Trophoblast cell (in vitro differentiated cells and primary cell): ENCODE results near the gene NAGS. TPM values are rescaled to one million over a fixed set of nuclear protein-coding genes. Genes with fewer than 3 reads are reported as not detected.
"Not testable (repeated sequence)": the region's sequence is repeated elsewhere in the genome, so short reads cannot be mapped to it uniquely, and the experiment has no call there.

Source experiments
- DNase-seq, 2 donors: peaks; one replicate each; pipeline ENCODE4 v3.0.0-alpha.2; 2016
- H2AFZ ChIP-seq: 2 replicates; pipeline ENCODE4 v1.6.1; 2013; ENCODE audit warnings: low read length, moderate library complexity, mild to moderate bottlenecking; ENCODE audit not compliant: insufficient read depth, poor library complexity
- H2AK5ac ChIP-seq: 2 replicates; pipeline ENCODE4 v1.6.1; 2013; ENCODE audit warnings: mild to moderate bottlenecking, low read length
- H2BK120ac ChIP-seq: 2 replicates; pipeline ENCODE4 v1.6.1; 2013; ENCODE audit warnings: low read length, mild to moderate bottlenecking, moderate library complexity; ENCODE audit not compliant: insufficient read depth, poor library complexity
- H2BK12ac ChIP-seq: 2 replicates; pipeline ENCODE4 v1.6.1; 2013; ENCODE audit warnings: mild to moderate bottlenecking, low read length, moderate library complexity
- H2BK5ac ChIP-seq: 2 replicates; pipeline ENCODE4 v1.6.1; 2013; ENCODE audit warnings: low read length, low read depth, moderate library complexity, mild to moderate bottlenecking; ENCODE audit not compliant: poor library complexity
- H3K14ac ChIP-seq: 2 replicates; pipeline ENCODE4 v1.6.1; 2013; ENCODE audit warnings: mild to moderate bottlenecking, low read length
- H3K18ac ChIP-seq: 2 replicates; pipeline ENCODE4 v1.6.1; 2013; ENCODE audit warnings: mild to moderate bottlenecking, low read length
- H3K23ac ChIP-seq: 2 replicates; pipeline ENCODE4 v1.6.1; 2013; ENCODE audit warnings: low read length
- H3K27ac ChIP-seq: 2 replicates; pipeline ENCODE4 v1.5.1; 2013; ENCODE audit warnings: low read depth, mild to moderate bottlenecking, inconsistent platforms, low read length, moderate library complexity
- H3K27me3 ChIP-seq: 2 replicates; pipeline ENCODE4 v1.6.1; 2013; ENCODE audit warnings: inconsistent platforms, mild to moderate bottlenecking, low read length, moderate library complexity; ENCODE audit not compliant: insufficient read depth
- H3K36me3 ChIP-seq, 2 experiments: 1 replicate in 1 of 2; 2 replicates in 1 of 2; pipeline ENCODE4 v1.6.1; 2013; ENCODE audit warnings: low read length in 2 of 2, mild to moderate bottlenecking in 2 of 2, moderate library complexity in 1 of 2; ENCODE audit not compliant: insufficient read depth in 2 of 2, control insufficient read depth in 1 of 2
- H3K4ac ChIP-seq: 2 replicates; pipeline ENCODE4 v1.6.1; 2013; ENCODE audit warnings: low read depth, mild to moderate bottlenecking, low read length, moderate library complexity
- H3K4me1 ChIP-seq, 2 experiments: 1 replicate in 1 of 2; 2 replicates in 1 of 2; pipeline ENCODE4 v1.6.1; 2013; ENCODE audit warnings: low read length in 2 of 2, mild to moderate bottlenecking in 2 of 2, moderate library complexity in 1 of 2; ENCODE audit not compliant: insufficient read depth in 2 of 2, control insufficient read depth in 1 of 2
- H3K4me2 ChIP-seq: 2 replicates; pipeline ENCODE4 v1.6.1; 2013; ENCODE audit warnings: inconsistent platforms, mild to moderate bottlenecking, low read length, moderate library complexity
- H3K4me3 ChIP-seq: 2 replicates; pipeline ENCODE4 v1.5.1; 2013; ENCODE audit warnings: mild to moderate bottlenecking, low read depth, low read length, inconsistent platforms
- H3K79me1 ChIP-seq: one replicate; pipeline ENCODE4 v1.6.1; 2013; ENCODE audit warnings: low read length
- H3K79me2 ChIP-seq: 2 replicates; pipeline ENCODE4 v1.6.1; 2013; ENCODE audit warnings: low read length, mild to moderate bottlenecking; ENCODE audit not compliant: control insufficient read depth, insufficient read depth, poor library complexity
- H3K9ac ChIP-seq: 2 replicates; pipeline ENCODE4 v1.6.1; 2013; ENCODE audit warnings: mild to moderate bottlenecking, low read length
- H3K9me3 ChIP-seq: 2 replicates; pipeline ENCODE4 v1.6.1; 2013; ENCODE audit warnings: low read depth, mild to moderate bottlenecking, control low read depth, inconsistent platforms, low read length; ENCODE audit not compliant: insufficient read depth
- H4K12ac ChIP-seq: 2 replicates; pipeline ENCODE4 v1.6.1; 2013; ENCODE audit warnings: low read depth, mild to moderate bottlenecking, low read length, moderate library complexity
- H4K8ac ChIP-seq: 2 replicates; pipeline ENCODE4 v1.6.1; 2013; ENCODE audit warnings: low read depth, mild to moderate bottlenecking, low read length, moderate library complexity
- H4K91ac ChIP-seq: one replicate; pipeline ENCODE4 v1.6.1; 2013; ENCODE audit warnings: low read depth, mild to moderate bottlenecking, low read length, moderate library complexity
- WGBS: extraction: QIAGEN DNeasy Blood & Tissue Kit; methylation state at CpG from one replicate; pipeline ENCODE4 v1.1.7; 2013; ENCODE audit warnings: missing lambda C conversion rate; ENCODE audit not compliant: insufficient read length, insufficient coverage; ENCODE audit errors: extremely low coverage; 5-methylcytosine and 5-hydroxymethylcytosine counted together
- polyA plus RNA-seq: library from polyadenylated mRNA; stranded (reverse); fragments of 200-250 nt; gene quantifications from 2 replicates; pipeline ENCODE4 v1.2.3, GENCODE V29; 2013

The NAGS gene
- 1.1 and 1.3 TPM in 2 replicates for polyA plus RNA-seq

- peaks cover 7% of the 10 kb centered on the region for H3K9me3 ChIP-seq
- H3K23ac ChIP-seq = peak within 1 kb of the TSS; percentile 72
- no peak within 1 kb of the TSS for H4K12ac ChIP-seq
- no peak within 1 kb of the TSS for H3K14ac ChIP-seq
- no peak within 1 kb of the TSS for H3K4ac ChIP-seq
- peaks cover 0 to under 1% of the 10 kb centered on the region in 2 experiments for H3K36me3 ChIP-seq
- no peak within 1 kb of the TSS for H2BK12ac ChIP-seq
- H3K4me3 ChIP-seq = peak within 1 kb of the TSS; percentile 14
- peaks cover 6% of the 10 kb centered on the region for H3K79me1 ChIP-seq
- peaks cover 3% of the 10 kb centered on the region for H3K79me2 ChIP-seq
- H2BK5ac ChIP-seq = no peak within 1 kb of the TSS
- H2BK120ac ChIP-seq = no peak within 1 kb of the TSS
- H2AFZ ChIP-seq = no peak within 1 kb of the TSS
- H2AK5ac ChIP-seq = no peak within 1 kb of the TSS
- no peak within 1 kb of the TSS for H3K27ac ChIP-seq
- peaks cover 26% of the 10 kb centered on the region for H3K27me3 ChIP-seq
- peaks cover 24 to 25% of the 10 kb centered on the region in 2 experiments for H3K4me1 ChIP-seq
- peak within 1 kb of the TSS; percentile 62 for H3K4me2 ChIP-seq
- no peak within 1 kb of the TSS for H3K18ac ChIP-seq
- H4K8ac ChIP-seq = no peak within 1 kb of the TSS
- no CpG with 5 or more reads among the region's 25 CpGs for WGBS
- no peak for DNase-seq
- no peak within 1 kb of the TSS for H4K91ac ChIP-seq
- no peak within 1 kb of the TSS for H3K9ac ChIP-seq
These were observed at the start of gene NAGS for GRCh38 chr17:44004077-44004760. NAGS (plus strand) TSS chr17:44004622; CDS start chr17:44004664, 42 bp downstream.

- H2BK12ac ChIP-seq = no peak overlapping the region
- peaks cover 4% of the 10 kb centered on the region for H3K9me3 ChIP-seq
- H3K27me3 ChIP-seq = peaks cover 32% of the 10 kb centered on the region
- H3K4me3 ChIP-seq = no peak overlapping the region
- H3K79me2 ChIP-seq = no peaks in the 10 kb centered on the region
- no peak overlapping the region for H3K4ac ChIP-seq
- no peak overlapping the region for H2BK120ac ChIP-seq
- no peaks in the 10 kb centered on the region for H3K79me1 ChIP-seq
- no CpG with 5 or more reads among the region's 8 CpGs for WGBS
- H3K4me1 ChIP-seq = peaks cover 5 to 11% of the 10 kb centered on the region in 2 experiments
- H3K18ac ChIP-seq = no peak overlapping the region
- no peak overlapping the region for H3K9ac ChIP-seq
- no peak overlapping the region for H4K91ac ChIP-seq
- no peak overlapping the region for H2BK5ac ChIP-seq
- H2AK5ac ChIP-seq = no peak overlapping the region
- no peaks in the 10 kb centered on the region for H3K36me3 ChIP-seq
- DNase-seq = no peak
- no peak overlapping the region for H4K8ac ChIP-seq
- H3K23ac ChIP-seq = no peak overlapping the region
- no peak overlapping the region for H3K4me2 ChIP-seq
- no peak overlapping the region for H4K12ac ChIP-seq
- H3K27ac ChIP-seq = no peak overlapping the region
- no peak overlapping the region for H3K14ac ChIP-seq
- no peak overlapping the region for H2AFZ ChIP-seq
These were observed 48.2 kb upstream of the NAGS start for GRCh38 chr17:43956222-43956621.

- Histone ChIP-seq H3K4me3 (no peak overlapping the region), H2BK120ac (no peak overlapping the region), H3K36me3 (no peaks in the 10 kb centered on the region), H3K18ac (no peak overlapping the region), H3K9ac (no peak overlapping the region), H3K4me1 (no peaks in the 10 kb centered on the region), H3K23ac (no peak overlapping the region), H3K27ac (no peak overlapping the region), H3K79me1 (no peaks in the 10 kb centered on the region), H2BK5ac (no peak overlapping the region), H3K4ac (no peak overlapping the region), H3K27me3 (peaks cover 9% of the 10 kb centered on the region), H3K79me2 (no peaks in the 10 kb centered on the region), H3K14ac (no peak overlapping the region), H3K4me2 (no peak overlapping the region), H4K91ac (no peak overlapping the region), H2AFZ (no peak overlapping the region), H2BK12ac (no peak overlapping the region), H4K12ac (no peak overlapping the region), H3K9me3 (peaks cover 2% of the 10 kb centered on the region), H4K8ac (no peak overlapping the region), H2AK5ac (no peak overlapping the region)
- DNase-seq = no peak
- WGBS = no CpG with 5 or more reads among the region's 2 CpGs
These were observed 45.6 kb upstream of the NAGS start for GRCh38 chr17:43958748-43959352.

- not testable (repeated sequence) for H2AFZ ChIP-seq, H2BK120ac ChIP-seq, H3K36me3 ChIP-seq, H4K8ac ChIP-seq, H3K4me1 ChIP-seq, H3K9ac ChIP-seq, H2AK5ac ChIP-seq, H3K4me2 ChIP-seq, H3K18ac ChIP-seq, H3K4me3 ChIP-seq, H3K27ac ChIP-seq, H3K79me1 ChIP-seq, H3K27me3 ChIP-seq, H3K14ac ChIP-seq, H3K23ac ChIP-seq, H2BK12ac ChIP-seq, H4K12ac ChIP-seq, H3K9me3 ChIP-seq, H2BK5ac ChIP-seq, H4K91ac ChIP-seq, DNase-seq, H3K79me2 ChIP-seq, H3K4ac ChIP-seq
- no CpG with 5 or more reads among the region's 6 CpGs for WGBS
These were observed 43.1 kb upstream of the NAGS start for GRCh38 chr17:43961292-43961691.
